ENCODE data around the gene SLIT3. TPM values are rescaled to one million over a fixed set of nuclear protein-coding genes. Genes with fewer than 3 reads are reported as not detected.

SLIT3 gene
- total RNA-seq, 1 experiment from 2014 or later = not detected

DNA sequence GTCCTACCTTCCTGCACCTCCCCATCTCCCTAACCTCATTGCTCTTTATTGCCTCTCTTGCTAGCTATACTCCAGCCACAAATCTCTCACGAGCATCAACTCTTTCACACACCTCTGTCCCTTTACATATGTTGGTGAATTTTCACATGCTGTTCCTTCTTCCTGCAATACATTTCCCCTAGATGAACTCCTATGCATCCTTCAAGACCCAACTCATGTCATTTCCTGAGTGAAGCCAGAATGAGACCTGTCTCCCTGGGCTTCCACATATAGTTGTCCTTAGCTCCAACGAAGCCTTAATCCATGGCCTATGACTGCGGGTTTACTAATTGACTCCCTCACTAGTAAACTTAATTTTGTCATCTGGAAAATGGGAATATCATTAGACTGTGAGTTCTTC, 424.5 kb downstream of the SLIT3 start:
- no peaks in the 10 kb centered on the region for H3K4me1 ChIP-seq (replicated peaks; ENCODE audit: insufficient read depth)
- no peaks in the 10 kb centered on the region for H3K9me3 ChIP-seq (ENCODE audit: insufficient read depth, low read depth)
- no peaks in the 10 kb centered on the region for H3K36me3 ChIP-seq (ENCODE audit: low read depth)
- H3K79me2 ChIP-seq (ENCODE audit: low read depth) = no peaks in the 10 kb centered on the region
- BruUV-seq (replicated peaks) = no TSS peak
- DNase-seq = no peak
- intact Hi-C loops (cut with micrococcal nuclease; ENCODE audit: unreplicated experiment) = no loop called here
- H3K27me3 ChIP-seq (ENCODE audit: insufficient read depth, low read depth) = peaks cover 91% of the 10 kb centered on the region
- CTCF ChIA-PET = no interaction called here
- no peak overlapping the region for H3K27ac ChIP-seq
- no peak overlapping the region for H2AFZ ChIP-seq
- no peak overlapping the region for H3K4me3 ChIP-seq
- TF ChIP-seq, protein P1, sequence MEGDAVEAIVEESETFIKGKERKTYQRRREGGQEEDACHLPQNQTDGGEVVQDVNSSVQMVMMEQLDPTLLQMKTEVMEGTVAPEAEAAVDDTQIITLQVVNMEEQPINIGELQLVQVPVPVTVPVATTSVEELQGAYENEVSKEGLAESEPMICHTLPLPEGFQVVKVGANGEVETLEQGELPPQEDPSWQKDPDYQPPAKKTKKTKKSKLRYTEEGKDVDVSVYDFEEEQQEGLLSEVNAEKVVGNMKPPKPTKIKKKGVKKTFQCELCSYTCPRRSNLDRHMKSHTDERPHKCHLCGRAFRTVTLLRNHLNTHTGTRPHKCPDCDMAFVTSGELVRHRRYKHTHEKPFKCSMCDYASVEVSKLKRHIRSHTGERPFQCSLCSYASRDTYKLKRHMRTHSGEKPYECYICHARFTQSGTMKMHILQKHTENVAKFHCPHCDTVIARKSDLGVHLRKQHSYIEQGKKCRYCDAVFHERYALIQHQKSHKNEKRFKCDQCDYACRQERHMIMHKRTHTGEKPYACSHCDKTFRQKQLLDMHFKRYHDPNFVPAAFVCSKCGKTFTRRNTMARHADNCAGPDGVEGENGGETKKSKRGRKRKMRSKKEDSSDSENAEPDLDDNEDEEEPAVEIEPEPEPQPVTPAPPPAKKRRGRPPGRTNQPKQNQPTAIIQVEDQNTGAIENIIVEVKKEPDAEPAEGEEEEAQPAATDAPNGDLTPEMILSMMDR (conservative IDR thresholded peaks at IDR 0.05) = no peak
- TF ChIP-seq EZH2 (IDR thresholded peaks at IDR 0.05; ENCODE audit: low read depth) = no peak
- no peaks in the 10 kb centered on the region for H3F3A ChIP-seq (ENCODE audit: insufficient read depth, low read depth)
- H3K9me2 ChIP-seq (ENCODE audit: insufficient read depth) = no peaks in the 10 kb centered on the region
- no peak overlapping the region for H3K4me2 ChIP-seq
- POLR2A ChIA-PET (ENCODE audit: unreplicated experiment) = no interaction called here
- H4K20me1 ChIP-seq (ENCODE audit: insufficient read depth) = no peaks in the 10 kb centered on the region

DNA sequence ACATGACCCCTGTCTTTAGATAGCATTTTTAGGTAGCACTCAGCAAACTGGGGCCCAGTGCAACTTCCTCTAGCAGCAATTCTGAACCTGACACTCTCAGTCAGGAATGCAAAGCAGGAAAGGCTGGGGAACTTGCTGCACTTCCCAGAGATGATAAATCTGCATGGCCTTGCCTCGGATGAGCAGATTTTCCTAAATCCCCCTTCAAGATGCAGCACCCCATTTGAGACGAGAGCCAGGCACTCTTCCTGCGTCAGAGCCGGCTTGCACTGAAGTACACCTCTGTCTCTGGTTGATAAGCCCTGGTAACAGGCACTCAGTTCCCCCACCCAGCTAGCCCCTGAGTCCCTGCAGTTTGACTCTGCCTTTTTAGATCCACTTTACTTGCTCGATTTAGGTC, 425.1 kb downstream of the SLIT3 start:
- H3K36me3 ChIP-seq (ENCODE audit: low read depth) = no peaks in the 10 kb centered on the region
- H3K4me2 ChIP-seq = no peak overlapping the region
- H3K4me3 ChIP-seq = no peak overlapping the region
- no peak overlapping the region for H3K27ac ChIP-seq
- DNase-seq = no peak
- no peaks in the 10 kb centered on the region for H3F3A ChIP-seq (ENCODE audit: insufficient read depth, low read depth)
- TF ChIP-seq, protein P1 (conservative IDR thresholded peaks at IDR 0.05) = no peak
- no peak for TF ChIP-seq EZH2 (IDR thresholded peaks at IDR 0.05; ENCODE audit: low read depth)
- POLR2A ChIA-PET (ENCODE audit: unreplicated experiment) = no interaction called here
- no peaks in the 10 kb centered on the region for H3K9me2 ChIP-seq (ENCODE audit: insufficient read depth)
- intact Hi-C loops (cut with micrococcal nuclease; ENCODE audit: unreplicated experiment) = no loop called here
- no TSS peak for BruUV-seq (replicated peaks)
- CTCF ChIA-PET = no interaction called here
- no peaks in the 10 kb centered on the region for H3K9me3 ChIP-seq (ENCODE audit: insufficient read depth, low read depth)
- H4K20me1 ChIP-seq (ENCODE audit: insufficient read depth) = no peaks in the 10 kb centered on the region
- no peak overlapping the region for H2AFZ ChIP-seq
- H3K4me1 ChIP-seq (replicated peaks; ENCODE audit: insufficient read depth) = no peaks in the 10 kb centered on the region
- H3K79me2 ChIP-seq (ENCODE audit: low read depth) = no peaks in the 10 kb centered on the region
- H3K27me3 ChIP-seq (ENCODE audit: insufficient read depth, low read depth) = peaks cover 91% of the 10 kb centered on the region

DNA sequence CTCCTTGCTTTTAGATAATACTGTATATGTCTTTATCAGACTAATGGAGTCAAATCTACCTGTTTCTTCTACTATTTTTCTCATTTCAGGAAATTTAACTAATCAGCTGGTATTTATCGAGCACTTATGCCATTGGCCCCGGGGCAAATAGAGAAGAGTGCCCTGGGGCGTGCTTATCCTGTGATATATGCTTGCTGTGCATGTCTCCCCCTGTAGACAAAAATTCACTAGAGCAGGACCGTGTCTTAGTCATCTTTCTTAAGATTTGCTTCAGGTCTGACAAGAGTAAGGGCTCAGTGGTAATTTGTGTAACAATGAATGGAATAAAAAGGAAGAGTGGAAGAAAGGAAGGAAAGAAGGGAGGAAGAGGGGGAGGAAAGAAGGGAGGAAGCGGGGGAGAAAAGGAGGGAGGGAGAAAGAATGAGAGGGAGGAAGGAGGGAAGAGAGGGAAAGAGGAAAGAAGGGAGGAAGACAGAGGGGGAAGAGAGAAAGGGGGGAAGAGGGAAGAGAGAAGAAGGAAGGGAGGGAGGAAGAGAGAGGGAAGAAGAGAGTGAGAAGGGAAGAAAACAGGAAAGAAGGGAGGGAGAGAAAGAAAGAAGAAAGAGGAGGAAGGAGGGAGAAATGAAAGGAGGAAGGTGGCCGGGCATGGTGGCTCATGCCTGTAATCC, 426.1 kb downstream of the SLIT3 start:
- Histone ChIP-seq H3K36me3 (ENCODE audit: low read depth) (no peaks in the 10 kb centered on the region), H3K4me1 (replicated peaks; ENCODE audit: insufficient read depth) (no peaks in the 10 kb centered on the region), H3F3A (ENCODE audit: insufficient read depth, low read depth) (no peaks in the 10 kb centered on the region), H4K20me1 (ENCODE audit: insufficient read depth) (no peaks in the 10 kb centered on the region), H3K9me2 (ENCODE audit: insufficient read depth) (no peaks in the 10 kb centered on the region), H3K27me3 (ENCODE audit: insufficient read depth, low read depth) (peaks cover 91% of the 10 kb centered on the region), H3K4me2 (no peak overlapping the region), H3K9me3 (ENCODE audit: insufficient read depth, low read depth) (no peaks in the 10 kb centered on the region), H2AFZ (no peak overlapping the region), H3K27ac (no peak overlapping the region), H3K4me3 (no peak overlapping the region), H3K79me2 (ENCODE audit: low read depth) (no peaks in the 10 kb centered on the region)
- no TSS peak for BruUV-seq (replicated peaks)
- no peak for DNase-seq
- TF ChIP-seq, protein P1 (conservative IDR thresholded peaks at IDR 0.05) = no peak
- TF ChIP-seq EZH2 (IDR thresholded peaks at IDR 0.05; ENCODE audit: low read depth) = no peak
- POLR2A ChIA-PET (ENCODE audit: unreplicated experiment) = no interaction called here
- CTCF ChIA-PET = no interaction called here
- intact Hi-C loops (cut with micrococcal nuclease; ENCODE audit: unreplicated experiment) = no loop called here

All from PC-9 (cell line).